Neuronal stem cell (in vitro differentiated cells): ENCODE measurements around the gene ARHGEF37.
"Not testable (repeated sequence)": the region's sequence is repeated elsewhere in the genome, so short reads cannot be mapped to it uniquely, and the experiment has no call there.

Experiments
- DNase-seq: peaks from one replicate; pipeline ENCODE4 v3.0.0-alpha.2; 2013; ENCODE audit warnings: low spot score
- H2AFZ ChIP-seq: one replicate; pipeline ENCODE4 v1.6.1; 2013; ENCODE audit warnings: mild to moderate bottlenecking, low read length, inconsistent platforms
- H2AK5ac ChIP-seq: 2 replicates; pipeline ENCODE4 v1.6.1; 2013; ENCODE audit warnings: low read depth, mild to moderate bottlenecking, inconsistent platforms, low read length, moderate library complexity, mixed read lengths
- H2BK120ac ChIP-seq: 2 replicates; pipeline ENCODE4 v1.6.1; 2013; ENCODE audit warnings: low read depth, mild to moderate bottlenecking, inconsistent platforms, low read length, moderate library complexity, mixed read lengths
- H2BK12ac ChIP-seq: one replicate; pipeline ENCODE4 v1.6.1; 2013; ENCODE audit warnings: low read length, inconsistent platforms
- H2BK15ac ChIP-seq: 2 replicates; pipeline ENCODE4 v1.6.1; 2013; ENCODE audit warnings: mild to moderate bottlenecking, low read length, inconsistent platforms, mixed read lengths
- H2BK5ac ChIP-seq: one replicate; pipeline ENCODE4 v1.6.1; 2013; ENCODE audit warnings: inconsistent platforms, mild to moderate bottlenecking, low read length, moderate library complexity
- H3K14ac ChIP-seq: one replicate; pipeline ENCODE4 v1.6.1; 2013; ENCODE audit warnings: low read length, inconsistent platforms
- H3K18ac ChIP-seq: 2 replicates; pipeline ENCODE4 v1.6.1; 2013; ENCODE audit warnings: low read length, inconsistent platforms
- H3K23ac ChIP-seq: 2 replicates; pipeline ENCODE4 v1.6.1; 2013; ENCODE audit warnings: low read depth, mild to moderate bottlenecking, mixed read lengths, low read length, inconsistent platforms; ENCODE audit not compliant: poor library complexity
- H3K27ac ChIP-seq: replicated peaks from 3 replicates; pipeline ENCODE4 v1.5.1; 2013; ENCODE audit warnings: low read length, inconsistent platforms
- H3K27me3 ChIP-seq, 3 experiments: 2 replicates each; pipeline ENCODE4 v1.6.1; 2013; ENCODE audit warnings: low read length in 3 of 3, mild to moderate bottlenecking in 2 of 3, inconsistent platforms in 1 of 3, low read depth in 1 of 3, mixed read lengths in 1 of 3, moderate library complexity in 1 of 3; ENCODE audit not compliant: control insufficient read depth in 3 of 3, insufficient read depth in 3 of 3
- H3K36me3 ChIP-seq, 2 donors: replicated peaks in 1 of 2; 2 replicates each; pipeline ENCODE4 v1.6.1; 2013; ENCODE audit warnings: low read length in 2 of 2; ENCODE audit not compliant: control insufficient read depth in 2 of 2, insufficient read depth in 2 of 2
- H3K4ac ChIP-seq: 2 replicates; pipeline ENCODE4 v1.6.1; 2013; ENCODE audit warnings: inconsistent platforms, mild to moderate bottlenecking, low read length, moderate library complexity
- H3K4me1 ChIP-seq, 2 donors: 1 replicate in 1 of 2; 2 replicates in 1 of 2; pipeline ENCODE4 v1.6.1; 2013; ENCODE audit warnings: low read length in 2 of 2, low read depth in 1 of 2; ENCODE audit not compliant: control insufficient read depth in 2 of 2, insufficient read depth in 1 of 2
- H3K4me2 ChIP-seq: one replicate; pipeline ENCODE4 v1.6.1; 2013; ENCODE audit warnings: mild to moderate bottlenecking, low read length, inconsistent platforms; ENCODE audit not compliant: insufficient read depth, poor library complexity, severe bottlenecking
- H3K4me3 ChIP-seq, 2 donors: 2 replicates each; pipeline ENCODE4 v1.5.1; 2013; ENCODE audit warnings: low read length in 2 of 2, mild to moderate bottlenecking in 2 of 2, inconsistent platforms in 1 of 2, moderate library complexity in 1 of 2
- H3K79me1 ChIP-seq: one replicate; pipeline ENCODE4 v1.6.1; 2013; ENCODE audit warnings: low read depth, mild to moderate bottlenecking, inconsistent platforms, low read length, moderate library complexity
- H3K9ac ChIP-seq: one replicate; pipeline ENCODE4 v1.6.1; 2013; ENCODE audit warnings: mild to moderate bottlenecking, low read depth, low read length, inconsistent platforms; ENCODE audit not compliant: poor library complexity
- H3K9me3 ChIP-seq, 2 donors: replicated peaks in 1 of 2; 2 replicates each; pipeline versions ENCODE3 to v1.6.1; 2013; ENCODE audit warnings: low read length in 2 of 2, mild to moderate bottlenecking in 2 of 2, inconsistent platforms in 1 of 2, low read depth in 1 of 2, mixed read lengths in 1 of 2, moderate library complexity in 1 of 2; ENCODE audit not compliant: control insufficient read depth in 2 of 2, insufficient read depth in 1 of 2
- H4K8ac ChIP-seq: one replicate; pipeline ENCODE4 v1.6.1; 2013; ENCODE audit warnings: low read depth, mild to moderate bottlenecking, inconsistent platforms, low read length, moderate library complexity
- H4K91ac ChIP-seq: one replicate; pipeline ENCODE4 v1.6.1; 2013; ENCODE audit warnings: low read length, low read depth, mild to moderate bottlenecking, inconsistent platforms; ENCODE audit not compliant: poor library complexity
- WGBS, 2 donors: extraction: QIAGEN DNeasy Blood & Tissue Kit; methylation state at CpG; one replicate each; pipeline ENCODE4 v1.1.7; 2013; ENCODE audit warnings: missing lambda C conversion rate in 2 of 2, mixed read lengths in 1 of 2; ENCODE audit not compliant: insufficient read length in 2 of 2, insufficient replicate concordance in 1 of 2; ENCODE audit errors: extremely low coverage in 2 of 2; 5-methylcytosine and 5-hydroxymethylcytosine counted together

Gene ARHGEF37

DNA sequence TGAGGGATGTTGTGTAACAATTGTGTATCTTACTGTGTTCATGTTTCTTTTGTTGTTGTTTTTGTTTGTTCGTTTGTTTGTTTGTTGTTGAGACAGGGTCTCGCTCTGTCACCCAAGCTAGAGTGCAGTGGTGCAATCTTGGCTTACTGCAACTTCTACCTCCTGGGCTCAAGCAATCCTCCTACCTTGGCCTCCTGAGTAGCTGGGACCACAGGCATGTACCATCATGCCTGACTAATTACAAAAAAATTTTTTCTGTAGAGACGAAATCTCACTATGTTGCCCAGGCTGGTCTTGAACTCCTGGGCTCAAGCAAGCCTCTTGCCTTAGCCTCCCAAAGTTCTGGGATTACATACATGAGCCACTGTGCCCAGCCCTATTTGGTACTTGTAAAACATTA lies 13.8 kb downstream of the ARHGEF37 start:
- H2AK5ac ChIP-seq, H3K9me3 ChIP-seq, H3K14ac ChIP-seq, H3K27ac ChIP-seq, H4K8ac ChIP-seq, H3K4ac ChIP-seq, H3K18ac ChIP-seq, H3K4me1 ChIP-seq, H3K79me1 ChIP-seq, H2BK12ac ChIP-seq, H3K4me2 ChIP-seq, H3K9ac ChIP-seq, H3K4me3 ChIP-seq, H2BK120ac ChIP-seq, H2BK5ac ChIP-seq, H2AFZ ChIP-seq, H2BK15ac ChIP-seq, DNase-seq, H4K91ac ChIP-seq, H3K23ac ChIP-seq, H3K36me3 ChIP-seq, H3K27me3 ChIP-seq: not testable (repeated sequence)
- WGBS, 2 donors, result no CpG with 5 or more reads among the region's 3 CpGs

DNA sequence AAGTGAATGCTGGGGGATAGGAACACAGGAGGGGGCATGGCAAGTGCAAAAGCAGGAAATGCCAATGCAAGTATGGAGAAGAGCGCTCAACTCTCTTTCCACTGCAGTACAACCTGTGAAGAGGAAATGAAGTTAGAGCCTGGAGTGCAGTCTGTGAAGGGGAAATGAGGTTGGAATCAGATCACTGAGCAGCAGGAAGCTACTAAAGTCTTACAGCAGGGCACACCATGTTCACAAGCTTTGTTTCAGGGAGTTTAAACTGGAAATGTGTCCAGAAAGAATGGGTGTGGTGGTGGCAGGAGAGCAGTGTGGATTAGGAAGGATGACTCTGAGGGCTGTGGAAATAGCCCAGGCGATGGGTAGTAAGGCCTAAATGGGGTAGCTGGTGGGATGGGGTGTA lies 15.4 kb downstream of the ARHGEF37 start:
- Histone ChIP-seq H3K14ac (no peak overlapping the region), H4K8ac (no peak overlapping the region), H3K18ac (no peak overlapping the region), H3K36me3 (no peaks in the 10 kb centered on the region), H2BK5ac (no peak overlapping the region), H3K23ac (no peak overlapping the region), H3K9ac (no peak overlapping the region), H2BK120ac (no peak overlapping the region), H3K4me1 (no peaks in the 10 kb centered on the region), H2AK5ac (no peak overlapping the region), H3K4me2 (no peak overlapping the region), H2AFZ (peak overlapping the region; percentile 28), H2BK12ac (no peak overlapping the region), H3K9me3 (no peaks in the 10 kb centered on the region), H3K27ac (no peak overlapping the region), H3K27me3 (no peaks in the 10 kb centered on the region), H2BK15ac (no peak overlapping the region), H3K79me1 (no peaks in the 10 kb centered on the region), H3K4me3 (no peak overlapping the region), H4K91ac (no peak overlapping the region), H3K4ac (no peak overlapping the region)
- no CpG with 5 or more reads among the region's 2 CpGs for WGBS, 2 donors
- DNase-seq, result no peak

DNA sequence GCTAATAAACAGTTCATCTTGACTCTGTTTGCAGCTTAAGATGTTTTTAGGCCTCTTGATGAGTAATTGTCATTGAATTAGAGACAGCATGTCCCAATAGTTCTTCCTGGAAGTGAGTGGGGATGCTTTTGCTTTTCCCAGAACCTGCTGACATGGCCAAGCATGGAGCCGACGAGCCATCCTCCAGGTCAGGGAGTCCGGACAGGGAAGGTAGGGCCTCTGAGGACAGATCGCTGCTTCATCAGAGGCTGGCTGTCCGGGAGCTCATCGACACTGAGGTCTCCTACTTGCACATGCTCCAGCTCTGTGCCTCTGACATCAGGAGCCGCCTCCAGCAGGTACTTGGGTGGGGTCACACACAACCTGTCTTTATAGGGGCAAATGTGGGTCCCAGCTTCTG lies 16.3 kb downstream of the ARHGEF37 start:
- Histone ChIP-seq H3K79me1 (no peaks in the 10 kb centered on the region), H3K36me3 (no peaks in the 10 kb centered on the region)
- no CpG with 5 or more reads among the region's 7 CpGs for WGBS, 2 donors

DNA sequence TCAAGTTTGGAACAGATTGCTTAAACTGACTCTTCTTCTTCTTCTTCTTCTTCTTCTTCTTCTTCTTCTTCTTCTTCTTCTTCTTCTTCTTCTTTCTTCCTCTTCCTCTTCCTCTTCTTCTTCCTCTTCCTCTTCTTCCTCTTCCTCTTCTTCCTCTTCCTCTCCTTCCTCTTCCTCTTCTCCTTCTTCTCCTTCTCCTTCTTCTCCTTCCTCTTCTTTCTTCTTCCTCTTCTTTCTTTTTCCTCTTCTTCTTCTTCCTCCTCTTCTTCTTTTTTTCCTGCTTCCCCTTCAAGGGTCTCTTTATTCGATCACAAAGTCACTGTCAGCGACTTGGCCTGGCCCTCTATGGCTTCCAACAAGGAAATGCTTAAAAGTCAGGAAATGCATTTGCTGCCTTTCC lies 16.9 kb downstream of the ARHGEF37 start:
- H3K4me1 ChIP-seq, H3K4me2 ChIP-seq, H3K23ac ChIP-seq, H4K8ac ChIP-seq, H3K27me3 ChIP-seq, H3K36me3 ChIP-seq, H2AK5ac ChIP-seq, H4K91ac ChIP-seq, H3K79me1 ChIP-seq, H3K4ac ChIP-seq, H2BK12ac ChIP-seq, H3K9me3 ChIP-seq, H2BK120ac ChIP-seq, H3K4me3 ChIP-seq, DNase-seq, H2BK15ac ChIP-seq, H3K18ac ChIP-seq, H2AFZ ChIP-seq, H3K9ac ChIP-seq, H2BK5ac ChIP-seq, H3K14ac ChIP-seq, H3K27ac ChIP-seq: not testable (repeated sequence)
- WGBS, 2 donors, result no CpG with 5 or more reads among the region's 2 CpGs

More for the DNA sequence above, 16.3 kb downstream of the ARHGEF37 start:
- H3K4ac ChIP-seq, result no peak overlapping the region
- DNase-seq, result no peak
- no peak overlapping the region for H3K4me3 ChIP-seq
- H3K18ac ChIP-seq, result no peak overlapping the region
- H2BK120ac ChIP-seq, result no peak overlapping the region
- H2BK5ac ChIP-seq, result no peak overlapping the region
- H2BK12ac ChIP-seq, result no peak overlapping the region
- no peak overlapping the region for H3K9ac ChIP-seq
- H3K9me3 ChIP-seq, result no peaks in the 10 kb centered on the region
- no peak overlapping the region for H2AFZ ChIP-seq
- no peaks in the 10 kb centered on the region for H3K4me1 ChIP-seq
- H2AK5ac ChIP-seq, result no peak overlapping the region
- H3K23ac ChIP-seq, result no peak overlapping the region
- no peaks in the 10 kb centered on the region for H3K27me3 ChIP-seq
- no peak overlapping the region for H2BK15ac ChIP-seq
- H3K27ac ChIP-seq, result no peak overlapping the region
- no peak overlapping the region for H3K4me2 ChIP-seq
- H4K91ac ChIP-seq, result no peak overlapping the region
- no peak overlapping the region for H4K8ac ChIP-seq
- no peak overlapping the region for H3K14ac ChIP-seq
